ENCODE measurements around the gene AXIN1. TPM values are rescaled to one million over a fixed set of nuclear protein-coding genes. Genes with fewer than 3 reads are reported as not detected.
"Not testable (repeated sequence)": the region's sequence is repeated elsewhere in the genome, so short reads cannot be mapped to it uniquely, and the experiment has no call there.

The AXIN1 gene
- total RNA-seq, 1 donor from 2014 or later = 49.0 TPM

- no peak for TF ChIP-seq CTCF (IDR thresholded peaks at IDR 0.05; ENCODE audit: insufficient read depth, low read length, severe bottlenecking)
- FAIRE-seq = no peak
These were observed 14.9 kb upstream of the AXIN1 start for GRCh38 chr16:367333-367903.

DNA sequence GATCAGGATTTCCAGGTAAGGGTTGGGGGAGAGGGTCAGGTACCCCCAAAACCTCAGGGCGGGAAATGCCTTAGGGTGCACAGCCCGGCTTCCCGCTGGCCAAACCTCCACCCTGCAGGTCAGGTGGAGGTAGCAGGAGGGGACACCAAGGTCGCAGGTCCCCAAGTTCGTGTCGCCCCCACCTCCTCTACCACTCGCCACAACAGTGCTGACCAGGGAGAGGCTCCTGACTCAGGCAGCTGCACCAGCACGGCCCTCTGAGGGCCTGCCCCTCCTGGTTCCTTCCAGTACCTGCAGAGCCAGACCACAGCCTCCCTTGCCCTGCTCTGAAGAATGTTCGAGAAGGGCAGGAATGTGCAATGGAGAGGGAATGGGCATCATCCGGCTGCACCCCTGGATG lies 14.0 kb upstream of the AXIN1 start:
- FAIRE-seq = peak; percentile 7

More at GRCh38 chr16:367333-367903, 14.9 kb upstream of the AXIN1 start:
- Histone ChIP-seq H3K4me3 (ENCODE audit: low read depth, low read length) (no peak overlapping the region), H3K27me3 (ENCODE audit: control insufficient read depth, insufficient read depth, low read length) (no peaks in the 10 kb centered on the region), H3K36me3 (ENCODE audit: control insufficient read depth, insufficient read depth, low read length) (peaks cover 7% of the 10 kb centered on the region)
- no peak for DNase-seq (ENCODE audit: low read depth)

GRCh38 chr16:364595-365491 lies 12.3 kb upstream of the AXIN1 start:
- TF ChIP-seq CTCF (IDR thresholded peaks at IDR 0.05; ENCODE audit: insufficient read depth, low read length, severe bottlenecking) = no peak
- H3K27me3 ChIP-seq (ENCODE audit: control insufficient read depth, insufficient read depth, low read length) = no peaks in the 10 kb centered on the region
- H3K36me3 ChIP-seq (ENCODE audit: control insufficient read depth, insufficient read depth, low read length) = peaks cover 2% of the 10 kb centered on the region
- FAIRE-seq (no peak), DNase-seq (ENCODE audit: low read depth) (no peak)
- no peak overlapping the region for H3K4me3 ChIP-seq (ENCODE audit: low read depth, low read length)

More for the DNA sequence above, 14.0 kb upstream of the AXIN1 start:
- TF ChIP-seq CTCF (IDR thresholded peaks at IDR 0.05; ENCODE audit: insufficient read depth, low read length, severe bottlenecking) = no peak
- Histone ChIP-seq H3K36me3 (ENCODE audit: control insufficient read depth, insufficient read depth, low read length) (peaks cover 2% of the 10 kb centered on the region), H3K4me3 (ENCODE audit: low read depth, low read length) (no peak overlapping the region), H3K27me3 (ENCODE audit: control insufficient read depth, insufficient read depth, low read length) (no peaks in the 10 kb centered on the region)
- DNase-seq (ENCODE audit: low read depth) = no peak

DNA sequence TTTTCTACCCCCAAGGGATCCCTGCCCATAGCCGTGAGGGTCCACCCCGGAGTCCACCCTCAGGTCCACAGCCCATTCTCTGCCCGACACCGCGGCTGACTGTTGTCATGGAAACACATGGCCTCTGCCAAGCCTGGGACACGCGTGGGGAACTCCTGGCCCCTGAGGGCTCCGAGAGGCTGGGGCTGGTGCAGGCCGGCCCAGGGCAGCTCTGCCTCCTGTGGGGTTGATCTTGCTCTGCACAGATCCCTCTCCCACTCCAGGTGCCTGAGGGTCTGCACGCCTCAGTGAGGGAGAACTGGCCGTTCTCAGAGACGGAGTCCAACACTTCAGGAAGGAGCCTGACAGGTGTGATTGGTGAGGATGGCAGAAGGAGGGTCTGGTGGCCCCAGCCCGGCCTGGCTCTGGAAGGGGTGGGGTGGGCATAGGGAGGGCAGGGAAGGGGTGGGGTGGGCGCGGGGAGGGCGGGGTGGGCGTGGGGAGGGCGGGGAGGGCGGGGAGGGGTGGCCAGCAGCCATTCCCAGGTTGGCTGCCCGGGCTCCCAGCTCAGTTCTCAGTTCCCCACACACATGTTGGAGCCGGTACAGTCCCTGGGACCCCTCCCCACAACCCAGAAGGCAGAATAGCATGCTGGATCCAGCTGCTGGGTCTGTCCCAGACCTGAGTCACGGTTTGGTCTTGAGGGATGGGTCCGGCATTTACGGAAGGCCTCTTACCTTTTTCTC lies 11.4 kb upstream of the AXIN1 start:
- no peak for TF ChIP-seq CTCF (IDR thresholded peaks at IDR 0.05; ENCODE audit: insufficient read depth, low read length, severe bottlenecking)
- Histone ChIP-seq H3K4me3 (ENCODE audit: low read depth, low read length) (no peak overlapping the region), H3K27me3 (ENCODE audit: control insufficient read depth, insufficient read depth, low read length) (no peaks in the 10 kb centered on the region), H3K36me3 (ENCODE audit: control insufficient read depth, insufficient read depth, low read length) (peaks cover 2% of the 10 kb centered on the region)
- FAIRE-seq = no peak
- DNase-seq (ENCODE audit: low read depth) = no peak

GRCh38 chr16:363110-363765 lies 10.7 kb upstream of the AXIN1 start:
- no peaks in the 10 kb centered on the region for H3K27me3 ChIP-seq (ENCODE audit: control insufficient read depth, insufficient read depth, low read length)
- no peak overlapping the region for H3K4me3 ChIP-seq (ENCODE audit: low read depth, low read length)
- no peak for FAIRE-seq
- TF ChIP-seq CTCF (IDR thresholded peaks at IDR 0.05; ENCODE audit: insufficient read depth, low read length, severe bottlenecking) = no peak
- DNase-seq (ENCODE audit: low read depth) = no peak
- peaks cover 2% of the 10 kb centered on the region for H3K36me3 ChIP-seq (ENCODE audit: control insufficient read depth, insufficient read depth, low read length)

DNA sequence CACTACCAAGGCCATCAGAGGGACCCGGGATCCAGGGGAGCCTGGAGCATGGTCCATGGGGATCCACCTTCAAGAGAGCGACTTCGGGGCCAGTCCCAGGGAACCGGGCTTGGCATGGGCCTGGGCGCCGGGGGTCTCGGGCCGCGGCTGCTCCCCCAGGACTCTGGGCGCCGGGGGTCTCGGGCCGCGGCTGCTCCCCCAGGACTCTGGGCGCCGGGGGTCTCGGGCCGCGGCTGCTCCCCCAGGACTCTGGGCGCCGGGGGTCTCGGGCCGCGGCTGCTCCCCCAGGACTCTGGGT lies 10.1 kb upstream of the AXIN1 start:
- H3K4me3 ChIP-seq (ENCODE audit: low read depth, low read length); DNase-seq (ENCODE audit: low read depth); FAIRE-seq; H3K27me3 ChIP-seq (ENCODE audit: control insufficient read depth, insufficient read depth, low read length); H3K36me3 ChIP-seq (ENCODE audit: control insufficient read depth, insufficient read depth, low read length): not testable (repeated sequence)
